GM18858 (cell line): Measurements from ENCODE around the gene AMPD3.

Experiments
- ATAC-seq: cut with Tn5 transposase; IDR thresholded peaks from one replicate; pipeline ENCODE4 v1.9.1; 2021; ENCODE audit not compliant: unreplicated experiment

The AMPD3 gene

DNA sequence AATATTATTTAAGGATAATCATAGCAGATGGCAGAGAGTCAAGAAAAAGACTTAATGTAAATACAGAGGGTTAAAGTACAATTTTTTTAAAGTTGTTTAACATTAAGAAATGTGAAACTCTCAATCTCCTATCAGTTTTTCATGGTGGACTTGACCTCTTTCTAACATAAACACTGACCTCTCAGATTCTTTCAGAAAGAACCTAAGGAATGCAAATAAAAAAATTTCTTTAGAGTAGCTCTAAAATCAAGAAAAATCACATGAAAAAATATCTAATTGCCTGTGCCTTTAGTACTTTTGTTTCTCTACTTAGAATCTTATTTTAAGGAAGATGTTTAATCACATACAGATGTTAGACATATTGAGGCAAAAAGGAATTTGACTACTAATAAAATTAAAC is 73.1 kb downstream of the AMPD3 start:
- ATAC-seq: no peak

DNA sequence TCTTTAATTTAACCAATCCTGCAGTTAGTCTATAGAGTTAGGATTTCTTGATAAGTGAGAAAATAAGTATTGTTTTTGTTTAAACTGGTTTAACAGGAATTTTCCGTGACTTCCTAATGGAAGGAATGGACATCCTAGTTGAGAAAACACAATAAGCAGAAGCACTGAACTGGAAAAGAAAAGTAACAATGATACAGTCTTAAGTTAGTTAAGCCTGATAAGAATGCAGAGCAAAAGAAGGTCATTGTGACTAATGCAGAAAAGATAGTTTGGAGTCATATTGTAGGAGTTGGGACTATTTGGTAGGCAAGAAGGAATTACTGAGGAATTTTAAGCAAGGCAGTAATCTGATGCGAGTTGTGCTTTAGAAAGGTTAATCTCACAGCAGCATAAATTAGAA is 74.2 kb downstream of the AMPD3 start:
- ATAC-seq: no peak

DNA sequence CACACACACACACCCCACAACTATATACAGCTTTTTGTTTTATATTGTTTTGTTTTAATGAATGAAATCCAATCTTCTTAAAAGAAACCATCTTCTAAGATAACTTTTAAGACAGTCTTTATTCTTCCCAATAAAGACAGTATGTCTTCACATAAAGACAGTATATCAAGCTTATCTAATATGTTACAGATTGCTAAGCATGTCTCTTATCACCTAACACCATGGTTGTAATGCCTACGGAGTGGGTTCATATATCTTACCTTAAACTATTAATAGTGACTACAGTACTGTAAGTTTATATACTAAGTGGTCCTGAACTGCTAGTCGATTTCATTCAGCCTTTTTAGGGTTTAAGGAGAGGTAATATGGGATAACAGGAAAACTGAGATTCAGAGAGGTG is 77.5 kb downstream of the AMPD3 start:
- no peak for ATAC-seq

DNA sequence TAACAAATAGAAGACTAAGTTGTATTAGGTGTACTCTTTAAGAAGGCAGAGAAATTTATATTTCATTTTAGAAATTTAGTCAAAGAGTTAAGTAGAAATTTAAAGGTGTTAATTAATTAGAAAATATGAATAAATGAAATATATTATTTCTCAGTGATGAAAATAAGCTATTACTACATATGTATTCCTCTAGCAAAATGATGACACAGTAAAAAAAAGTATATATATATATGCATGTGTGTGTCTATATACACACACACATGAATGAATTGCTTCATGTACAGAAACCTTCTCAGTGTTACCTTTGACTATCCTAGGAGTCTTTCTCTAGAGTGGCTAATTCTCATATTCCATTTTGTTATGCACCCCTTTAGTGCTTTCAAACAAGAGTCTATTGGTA is 78.3 kb downstream of the AMPD3 start:
- ATAC-seq: no peak

DNA sequence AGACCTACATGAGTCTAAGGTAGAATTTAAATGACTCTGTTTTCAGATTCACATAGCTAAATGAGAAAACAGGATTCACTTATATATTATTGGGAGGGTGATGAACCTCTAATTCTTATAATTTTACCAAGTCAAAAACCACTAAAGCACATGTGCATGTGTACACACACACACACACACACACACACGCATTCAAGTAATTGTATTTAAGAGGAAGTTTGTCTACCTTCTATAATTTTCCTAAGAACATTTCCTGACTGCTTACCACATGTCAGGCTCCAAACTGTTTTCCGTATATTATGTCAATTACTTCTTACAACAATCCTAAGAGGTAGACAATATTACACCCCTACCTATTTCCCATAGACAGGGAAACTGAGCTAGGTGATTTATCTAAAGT is 79.3 kb downstream of the AMPD3 start:
- ATAC-seq: no peak

DNA sequence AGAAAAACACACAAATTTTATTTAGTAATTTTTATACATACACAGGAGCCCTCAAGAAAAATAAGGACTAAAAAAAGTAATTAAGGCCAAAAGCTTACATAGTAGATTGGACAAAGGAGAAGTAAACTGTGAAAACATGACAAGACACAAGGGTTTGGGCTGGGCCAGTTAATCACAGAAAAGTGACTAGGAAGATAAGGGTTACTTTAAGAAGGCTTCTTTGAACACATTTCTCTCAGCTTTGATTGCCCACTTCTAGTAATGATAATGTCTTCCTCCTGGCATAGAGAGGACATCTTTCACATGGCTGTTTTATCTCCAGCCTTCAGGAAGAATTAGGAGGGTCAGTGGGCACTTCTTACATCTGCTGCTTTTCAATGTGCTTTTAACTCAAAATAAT is 82.5 kb downstream of the AMPD3 start:
- no peak for ATAC-seq

DNA sequence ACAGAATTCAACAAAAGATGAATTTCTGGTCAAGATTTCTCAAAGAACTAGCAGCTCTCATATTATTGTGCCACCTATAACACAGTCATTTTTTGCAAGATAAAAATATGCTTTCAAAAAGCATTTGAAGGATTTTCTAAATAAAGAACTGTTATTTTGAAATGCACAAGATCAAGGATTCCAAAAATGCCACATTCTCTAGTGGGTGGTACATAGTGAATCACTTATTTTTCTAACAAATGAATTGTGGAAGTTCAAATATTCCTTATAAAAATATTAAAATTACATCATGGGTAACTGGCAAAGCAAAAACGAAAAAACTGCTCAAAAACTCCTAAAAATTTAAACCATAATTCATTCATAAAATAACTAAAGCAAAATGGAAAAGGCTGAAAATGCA is 83.9 kb downstream of the AMPD3 start:
- no peak for ATAC-seq

DNA sequence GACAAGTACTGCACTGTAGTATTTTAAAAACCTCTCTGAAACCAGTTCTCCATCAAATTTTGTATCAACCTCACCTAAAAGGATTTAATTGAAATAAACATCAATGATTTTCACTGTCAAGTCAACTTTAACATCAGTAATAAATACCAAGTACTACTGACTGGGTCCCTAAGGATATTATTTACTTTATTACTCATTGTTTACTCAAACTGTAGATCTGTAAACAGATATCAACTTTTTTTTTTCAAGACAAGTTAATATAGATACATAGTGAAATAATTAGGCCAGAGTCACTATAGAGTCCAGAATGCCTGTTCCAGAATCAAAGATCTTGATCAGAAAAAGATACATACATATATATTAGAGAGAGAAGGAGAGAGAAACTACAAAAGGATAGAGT is 84.3 kb downstream of the AMPD3 start:
- no peak for ATAC-seq

DNA sequence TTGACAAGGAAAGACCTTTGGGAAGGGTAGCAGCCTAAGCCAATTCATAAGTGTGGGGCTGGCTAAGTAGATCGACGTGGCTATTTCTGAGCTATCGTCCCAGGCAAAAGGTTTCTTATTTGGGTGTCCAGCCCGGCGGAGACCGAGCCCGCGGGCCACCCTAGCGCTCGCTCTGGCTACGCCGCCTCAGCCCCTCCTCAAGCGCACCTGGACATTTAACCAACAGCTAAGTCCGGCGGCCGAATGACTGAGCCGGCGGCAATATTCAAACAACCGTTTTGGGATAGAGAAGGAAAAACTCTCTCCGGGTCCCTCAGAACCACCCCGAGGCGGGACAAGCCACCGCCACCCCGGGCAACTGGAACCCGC is 85.5 kb downstream of the AMPD3 start:
- ATAC-seq: peak; percentile 15

DNA sequence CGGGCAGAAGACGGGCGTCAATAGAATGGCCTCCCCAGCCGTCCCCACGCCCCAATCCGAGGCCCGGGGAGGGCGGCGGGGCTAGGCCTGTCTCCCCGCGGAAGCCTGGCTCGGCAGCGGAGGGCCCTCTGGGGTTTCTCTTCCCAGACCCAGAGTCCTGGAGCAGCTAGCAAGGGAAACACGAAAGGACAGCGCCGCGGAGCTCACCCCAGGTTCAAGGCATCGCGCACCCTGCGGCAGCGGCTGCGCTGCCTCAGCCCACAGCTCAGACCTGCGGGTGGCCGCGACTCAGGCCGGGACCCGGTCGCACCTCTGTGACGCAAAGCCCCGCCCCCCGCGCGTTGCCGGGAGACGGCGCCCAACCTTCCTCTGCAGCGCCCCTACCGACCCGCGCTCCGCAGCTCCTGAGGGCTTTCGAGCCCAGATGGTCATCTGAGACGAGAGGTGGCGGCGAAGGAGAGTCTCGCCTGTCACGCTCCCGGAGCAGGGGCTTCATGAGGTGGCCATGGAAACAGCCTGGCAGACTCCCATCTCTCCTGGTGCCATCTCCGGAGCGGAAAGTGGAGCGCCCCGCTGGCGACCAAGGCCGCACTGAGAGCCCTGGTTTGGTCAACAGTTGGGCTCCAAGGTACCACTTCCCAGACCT is 86.0 kb downstream of the AMPD3 start, which contains the start of gene RNF141:
Gene RNF141 (minus strand): TSS at position 273 of the 646 bp plus-strand sequence. CDS start 7,029 bp downstream, outside the sequence.
- ATAC-seq: peak; percentile 91

DNA sequence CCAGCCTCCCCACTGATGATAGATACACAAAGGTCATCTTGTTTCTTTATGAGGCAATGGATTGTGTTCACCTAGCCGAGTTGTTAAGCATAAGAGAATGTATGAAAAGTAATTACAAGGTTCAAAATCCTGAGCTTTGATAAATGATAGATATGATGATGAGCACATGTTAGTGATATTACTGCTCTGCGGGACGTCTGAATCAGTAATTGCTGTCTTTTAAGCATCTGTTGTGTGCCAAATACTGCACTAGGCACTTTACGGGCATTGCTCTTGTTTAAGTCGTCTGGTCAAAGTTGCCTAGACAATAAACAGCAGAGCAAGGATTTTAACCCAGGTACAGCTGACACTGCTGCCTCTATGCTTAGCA is 86.5 kb downstream of the AMPD3 start:
- no peak for ATAC-seq

DNA sequence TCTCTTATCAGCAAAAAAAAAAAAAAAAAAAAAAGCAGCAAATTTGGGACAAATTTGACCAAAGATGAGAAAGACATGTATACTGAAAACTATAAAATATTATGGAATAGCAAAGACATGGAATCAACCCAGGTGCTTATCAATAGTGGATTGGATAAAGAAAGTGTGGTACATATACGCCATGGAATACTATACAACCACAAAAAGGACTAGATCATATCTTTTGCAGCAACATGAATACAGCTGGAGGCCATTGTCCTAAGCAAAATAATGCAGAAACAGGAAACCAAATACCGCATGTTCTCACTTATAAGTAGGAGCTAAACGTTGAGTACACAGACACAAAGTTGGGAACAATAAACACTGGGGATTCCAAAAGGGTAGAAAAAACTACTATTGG is 87.7 kb downstream of the AMPD3 start:
- ATAC-seq: no peak

DNA sequence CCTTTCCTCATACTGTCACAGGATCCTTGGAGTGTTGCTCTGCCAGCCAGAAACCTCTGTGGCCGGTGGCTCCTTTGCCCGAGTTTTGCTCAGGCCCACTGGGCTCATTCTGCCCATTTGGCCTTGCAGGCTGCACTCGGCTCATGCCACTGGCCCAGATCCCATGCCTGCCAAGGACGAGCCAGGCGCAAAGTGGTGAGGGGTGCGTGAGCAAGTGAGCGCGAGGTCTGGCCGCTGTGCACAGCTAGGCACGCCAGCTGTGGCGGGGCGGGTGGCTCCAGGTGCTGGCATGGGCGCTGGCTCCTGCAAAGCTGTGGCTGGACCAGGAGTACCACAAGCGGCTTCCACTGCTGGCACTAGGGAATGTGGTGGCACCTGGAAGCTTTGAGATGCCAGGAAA is 88.7 kb downstream of the AMPD3 start:
- no peak for ATAC-seq

DNA sequence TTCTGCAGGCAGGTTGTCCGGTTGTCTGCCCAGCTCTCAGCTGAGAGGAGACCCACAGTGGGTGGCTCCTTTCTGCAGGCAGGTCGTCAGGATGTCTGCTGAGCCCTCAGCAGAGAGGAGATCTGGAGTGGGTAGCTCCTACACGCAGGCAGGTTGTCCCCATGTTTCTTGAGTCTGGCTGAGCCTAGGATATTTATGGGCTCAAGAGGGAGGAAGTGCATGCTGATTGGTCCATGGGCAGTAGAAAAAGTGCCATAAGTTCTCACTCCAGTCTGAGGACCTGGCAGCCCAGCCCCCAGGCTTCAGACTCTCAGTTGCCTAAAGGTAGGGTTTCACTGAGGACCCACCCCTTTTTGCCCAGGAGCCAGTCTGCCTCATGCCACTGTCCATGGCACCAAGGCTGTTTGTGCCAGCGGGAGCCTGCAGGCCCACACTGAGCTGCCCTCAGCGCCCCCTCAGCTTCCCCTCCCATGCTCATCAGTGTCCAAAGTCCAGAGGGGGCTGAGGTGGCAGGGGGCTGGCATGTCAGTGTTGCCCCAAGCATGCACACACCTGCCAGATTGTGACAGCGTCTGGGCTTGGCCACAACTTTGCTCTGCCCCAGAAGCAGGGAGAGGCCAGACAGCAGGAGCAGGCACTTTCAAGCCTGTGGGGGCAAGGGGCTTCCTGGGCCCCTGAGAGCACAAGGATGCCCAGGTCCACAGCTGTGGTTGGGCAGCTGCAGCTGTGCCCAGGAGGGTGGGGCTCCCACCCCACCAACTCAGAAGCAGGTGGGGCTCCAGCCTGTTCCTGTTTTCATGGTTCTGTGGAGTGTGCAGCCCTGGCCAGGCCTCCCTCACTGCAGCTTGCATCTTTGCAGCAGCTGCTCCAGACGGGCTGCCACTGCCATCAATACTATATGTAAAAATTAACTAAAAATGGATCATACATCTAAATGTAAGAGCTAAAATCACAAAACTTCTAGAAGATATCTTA is 89.7 kb downstream of the AMPD3 start:
- no peak for ATAC-seq

DNA sequence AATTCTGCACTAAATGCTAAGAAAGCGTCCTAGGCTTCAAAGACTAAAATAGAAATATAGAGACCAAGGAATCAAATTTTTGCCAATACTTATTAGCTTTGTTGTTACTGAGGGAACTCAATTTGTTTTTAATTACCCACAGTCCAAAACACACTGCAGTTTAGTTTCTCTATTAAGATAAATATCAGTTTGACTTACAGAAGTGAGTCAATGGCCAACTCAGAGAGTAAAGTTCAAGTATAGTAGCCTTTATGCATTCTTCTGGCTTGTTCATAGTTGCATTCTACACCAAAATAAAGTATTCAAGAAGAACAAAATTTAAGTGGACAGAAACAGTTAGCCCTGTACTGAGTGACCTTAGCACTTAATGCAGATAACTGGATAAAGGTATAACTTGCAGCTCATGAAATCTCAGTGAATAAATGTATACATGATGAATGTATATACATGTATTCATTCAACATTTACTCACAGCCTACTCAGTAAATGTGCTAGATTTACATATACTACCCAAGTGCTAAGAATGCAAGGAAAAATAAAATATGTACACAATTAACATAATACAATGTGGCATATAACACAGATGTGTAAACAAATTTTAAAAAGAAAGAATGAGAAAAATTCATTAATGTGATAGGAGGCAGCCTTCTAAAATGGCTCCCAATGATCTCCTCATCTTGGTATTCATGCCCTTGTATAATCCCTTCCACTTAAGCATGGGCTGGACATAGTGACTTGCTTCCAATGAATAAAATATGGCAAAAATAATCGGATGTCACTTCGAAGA is 95.6 kb downstream of the AMPD3 start:
- ATAC-seq: no peak

DNA sequence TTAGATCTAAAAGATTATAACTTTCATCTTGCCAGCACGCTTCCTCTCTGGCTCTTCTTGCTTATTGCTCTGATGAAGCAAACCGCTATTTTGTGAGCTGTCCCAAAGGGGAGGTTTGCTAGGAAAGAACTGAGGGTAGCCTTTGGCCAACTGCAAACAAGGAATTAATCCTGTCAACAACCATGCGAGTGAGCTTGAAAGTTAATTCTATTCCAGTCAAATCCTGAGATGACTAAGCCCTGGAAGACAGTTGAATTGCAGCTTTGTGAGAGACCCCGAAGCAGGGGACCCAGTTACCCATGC is 96.2 kb downstream of the AMPD3 start:
- ATAC-seq: no peak

DNA sequence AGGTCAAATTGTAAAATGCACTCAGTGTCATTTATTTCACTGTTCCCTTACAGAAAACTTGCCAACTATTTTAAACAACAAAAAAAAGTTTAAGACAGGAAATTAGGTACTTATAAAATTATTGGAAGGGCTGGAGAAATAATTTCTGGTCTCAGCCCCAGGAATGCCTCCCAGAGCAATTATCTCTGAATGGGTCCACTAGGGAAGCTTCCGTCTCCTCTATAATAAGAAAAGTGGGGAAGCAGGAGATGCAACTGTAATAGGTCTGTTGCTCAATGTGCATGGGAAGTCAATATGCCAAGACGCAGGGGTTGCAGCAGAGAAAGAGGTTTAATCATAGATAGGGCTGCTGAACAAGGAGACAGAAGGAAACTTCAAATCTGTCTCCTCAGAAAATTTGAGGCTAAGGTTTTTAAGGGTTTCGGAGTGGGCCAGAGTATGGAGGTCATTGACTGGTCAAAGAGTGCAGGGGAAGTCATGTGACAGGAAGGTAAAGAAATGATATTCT is 96.8 kb downstream of the AMPD3 start:
- no peak for ATAC-seq

DNA sequence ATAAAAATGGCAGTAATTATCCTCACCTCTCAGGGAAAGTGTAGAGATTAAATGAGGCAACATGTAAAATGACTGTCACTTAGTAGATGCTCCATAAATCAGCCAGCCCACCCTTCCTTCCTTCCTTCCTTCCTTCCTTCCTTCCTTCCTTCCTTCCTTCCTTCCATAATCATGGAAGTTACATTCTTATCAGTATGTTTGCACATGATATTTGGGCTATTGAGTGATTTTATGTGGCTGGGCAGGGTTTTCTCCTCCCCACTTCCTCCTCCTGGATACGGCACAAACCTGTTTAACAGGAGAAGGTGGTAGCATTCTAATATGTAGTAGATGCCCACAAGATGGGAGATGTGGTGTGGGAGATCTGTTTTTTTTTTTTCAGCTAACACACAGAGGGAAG is 101.5 kb downstream of the AMPD3 start:
- ATAC-seq: no peak
